ENCODE data around the gene TMEM107.

The TMEM107 gene

GRCh38 chr17:8161289-8162232 is 14.6 kb downstream of the TMEM107 start:
- H3K27ac ChIP-seq, result peak overlapping the region; percentile 95
- TF ChIP-seq CTCF (IDR thresholded peaks at IDR 0.05), result no peak
- peaks cover 33% of the 10 kb centered on the region for H3K36me3 ChIP-seq
- H3K4me1 ChIP-seq (ENCODE audit: control insufficient read depth in 1 of 2, insufficient read depth in 1 of 2, low read depth in 1 of 2, low read length in 1 of 2), result peaks cover 65 to 66% of the 10 kb centered on the region in 2 experiments
- H3K27me3 ChIP-seq, result no peaks in the 10 kb centered on the region
- no peaks in the 10 kb centered on the region for H3K9me3 ChIP-seq
- peak overlapping the region; percentile 94 to 95 for H3K4me3 ChIP-seq (ENCODE audit: low read depth in 1 of 2, low read length in 1 of 2)

- Histone ChIP-seq H3K27me3 (no peaks in the 10 kb centered on the region), H3K36me3 (peaks cover 33% of the 10 kb centered on the region), H3K4me1 (ENCODE audit: control insufficient read depth in 1 of 2, insufficient read depth in 1 of 2, low read depth in 1 of 2, low read length in 1 of 2) (peaks cover 69 to 70% of the 10 kb centered on the region in 2 experiments), H3K9me3 (no peaks in the 10 kb centered on the region), H3K27ac (peak overlapping the region; percentile 95), H3K4me3 (ENCODE audit: low read depth in 1 of 2, low read length in 1 of 2) (peak overlapping the region; percentile 94 to 95)
- no peak for TF ChIP-seq CTCF (IDR thresholded peaks at IDR 0.05)
These were observed 15.4 kb downstream of the TMEM107 start for GRCh38 chr17:8160741-8161221.

GRCh38 chr17:8160224-8160577 is 16.0 kb downstream of the TMEM107 start:
- no peak for TF ChIP-seq CTCF (IDR thresholded peaks at IDR 0.05)
- Histone ChIP-seq H3K9me3 (no peaks in the 10 kb centered on the region), H3K36me3 (peaks cover 33% of the 10 kb centered on the region), H3K4me1 (ENCODE audit: control insufficient read depth in 1 of 2, insufficient read depth in 1 of 2, low read depth in 1 of 2, low read length in 1 of 2) (peaks cover 75 to 76% of the 10 kb centered on the region in 2 experiments), H3K27ac (peak overlapping the region; percentile 95), H3K27me3 (no peaks in the 10 kb centered on the region), H3K4me3 (ENCODE audit: low read depth in 1 of 2, low read length in 1 of 2) (no peak overlapping the region)

- Histone ChIP-seq H3K4me1 (ENCODE audit: control insufficient read depth in 1 of 2, insufficient read depth in 1 of 2, low read depth in 1 of 2, low read length in 1 of 2) (peaks cover 76 to 77% of the 10 kb centered on the region in 2 experiments), H3K27ac (peak overlapping the region; percentile 82)
These were observed 16.5 kb downstream of the TMEM107 start for GRCh38 chr17:8159459-8160223.

More at GRCh38 chr17:8159459-8160223, 16.5 kb downstream of the TMEM107 start:
- peaks cover 33% of the 10 kb centered on the region for H3K36me3 ChIP-seq
- H3K9me3 ChIP-seq, result no peaks in the 10 kb centered on the region
- no peaks in the 10 kb centered on the region for H3K27me3 ChIP-seq
- TF ChIP-seq CTCF (IDR thresholded peaks at IDR 0.05), result no peak
- H3K4me3 ChIP-seq (ENCODE audit: low read depth in 1 of 2, low read length in 1 of 2), result no peak overlapping the region
